Sciatic nerve (tissue), 2 donors: ENCODE measurements around the gene NR1I3. TPM values are rescaled to one million over a fixed set of nuclear protein-coding genes. Genes with fewer than 3 reads are reported as not detected.
"Not testable (repeated sequence)": the region's sequence is repeated elsewhere in the genome, so short reads cannot be mapped to it uniquely, and the experiment has no call there.

Experiments
- ATAC-seq: fragments of 200-7000 bp; cut with Tn5 transposase; one replicate; pipeline ENCODE4 v1.9.1; 2020; ENCODE audit warnings: mild to moderate bottlenecking, moderate library complexity
- DNase-seq: peaks from one replicate; pipeline ENCODE4 v3.0.0-alpha.2; 2020; ENCODE audit warnings: low spot score
- intact Hi-C: fragments of 100-400 bp; cut with DNase I; formaldehyde crosslinking; loops from one replicate; pipeline ENCODE4 v1.14.2; 2022
- total RNA-seq: library from RNA; stranded (reverse); fragmentation: NEBNext Ultra II Directional; extraction: Animal tissue kit (Norgen Biotek cat#: 25700); gene quantifications from one replicate; pipeline ENCODE4 v1.2.1, GENCODE V29; 2021
- donor health status: DM: no; HTN: no; CAD: no.
- donor health status: DM: no; HTN: no; CAD: no.

Gene NR1I3, protein sequence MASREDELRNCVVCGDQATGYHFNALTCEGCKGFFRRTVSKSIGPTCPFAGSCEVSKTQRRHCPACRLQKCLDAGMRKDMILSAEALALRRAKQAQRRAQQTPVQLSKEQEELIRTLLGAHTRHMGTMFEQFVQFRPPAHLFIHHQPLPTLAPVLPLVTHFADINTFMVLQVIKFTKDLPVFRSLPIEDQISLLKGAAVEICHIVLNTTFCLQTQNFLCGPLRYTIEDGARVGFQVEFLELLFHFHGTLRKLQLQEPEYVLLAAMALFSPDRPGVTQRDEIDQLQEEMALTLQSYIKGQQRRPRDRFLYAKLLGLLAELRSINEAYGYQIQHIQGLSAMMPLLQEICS
- total RNA-seq: not detected

DNA sequence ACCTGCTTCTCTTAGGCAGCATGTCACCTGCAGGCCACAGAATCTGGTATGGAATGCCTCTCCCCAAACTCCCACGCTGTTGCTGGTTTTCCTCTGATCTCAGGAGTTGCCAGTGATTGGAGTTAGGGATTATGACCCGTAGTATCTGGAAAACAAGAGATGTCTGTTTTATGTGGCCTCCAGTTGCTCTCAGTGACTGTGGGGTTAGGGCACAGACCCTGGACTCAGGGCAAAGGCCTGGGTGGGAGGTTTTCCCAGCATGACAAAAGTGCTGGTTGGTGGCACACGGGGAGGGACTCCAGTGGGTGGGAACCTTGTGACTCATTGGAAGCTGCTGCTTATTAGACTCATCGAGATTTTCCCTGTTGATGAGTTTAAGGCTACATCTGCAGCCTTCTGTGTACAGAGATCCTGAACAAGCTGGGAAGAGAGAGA is at the start of gene NR1I3:
Gene NR1I3, minus strand, starts transcription at position 165 of the 435 bp plus-strand sequence. CDS start 1,638 bp downstream, outside the sequence.
- no peak for DNase-seq
- ATAC-seq: no peak
- intact Hi-C loops: no loop called here

DNA sequence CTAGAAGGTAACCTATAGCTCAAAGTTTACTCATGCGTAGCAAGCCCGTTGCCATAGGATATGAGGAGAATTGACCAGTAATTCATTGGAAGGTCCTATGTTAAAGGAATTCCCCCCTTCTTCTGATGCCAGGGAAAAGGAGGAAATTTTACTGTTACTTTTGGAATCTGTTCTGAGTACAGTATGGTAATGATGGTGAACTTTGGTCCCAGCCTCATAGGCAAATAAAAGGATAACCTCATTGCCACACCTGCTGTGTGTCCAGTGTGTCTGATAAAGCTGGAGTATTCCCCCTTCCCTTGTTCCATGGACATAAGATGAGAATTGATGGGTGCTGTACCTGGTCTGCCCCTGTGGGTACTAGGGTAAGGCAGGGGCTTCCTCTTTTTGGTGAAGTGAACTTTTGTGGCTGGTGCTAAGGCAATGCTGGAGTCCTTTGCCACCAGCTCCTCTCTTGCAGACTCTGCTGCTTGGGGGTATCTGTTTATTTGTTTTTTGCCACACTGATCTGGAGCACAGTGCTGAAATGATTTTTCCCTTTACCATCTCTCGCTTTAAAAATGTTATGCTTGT is 49.6 kb upstream of the NR1I3 start:
- ATAC-seq (no peak), DNase-seq (no peak)
- intact Hi-C loops: no loop called here

DNA sequence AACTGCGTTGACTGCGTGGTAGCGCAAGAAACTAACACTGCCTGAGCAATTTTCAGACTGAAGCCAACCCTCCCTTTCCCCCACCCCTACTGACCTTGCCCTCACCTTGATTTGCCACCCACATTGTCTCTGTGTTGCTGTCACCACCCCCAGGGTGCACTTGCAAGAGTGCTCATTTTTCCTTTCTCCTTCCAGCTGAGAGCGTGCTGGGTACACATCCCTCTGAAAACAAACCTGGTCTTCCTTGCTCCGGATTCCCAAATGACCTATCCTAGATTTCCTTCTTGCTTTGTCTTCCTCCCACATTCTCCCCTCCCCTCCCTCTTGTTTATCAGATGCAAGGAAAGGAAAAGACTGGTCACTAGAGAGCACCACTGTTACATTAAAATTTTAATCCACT is 47.5 kb upstream of the NR1I3 start:
- ATAC-seq (no peak), DNase-seq (no peak)
- intact Hi-C loops: no loop called here

DNA sequence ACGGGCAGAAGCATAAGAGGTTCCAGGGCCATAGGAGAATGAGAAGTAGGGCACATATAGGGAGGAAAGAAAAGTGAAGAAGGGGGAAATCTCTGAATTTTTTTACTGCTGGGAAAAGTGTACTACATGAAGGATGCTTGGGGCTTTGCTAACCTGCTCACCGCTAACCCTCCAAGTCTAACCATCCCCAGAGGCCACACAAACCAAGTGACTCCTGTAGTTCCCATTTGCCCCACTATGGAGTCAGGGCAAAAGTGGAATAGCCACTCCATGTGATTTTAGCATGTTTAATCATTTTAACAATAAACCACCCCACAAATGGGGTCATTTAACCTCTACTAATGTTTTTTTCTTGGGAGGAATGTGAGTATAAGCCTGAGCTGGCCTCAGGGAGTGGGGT is 47.1 kb upstream of the NR1I3 start:
- intact Hi-C loops: no loop called here
- ATAC-seq (no peak), DNase-seq (no peak)

DNA sequence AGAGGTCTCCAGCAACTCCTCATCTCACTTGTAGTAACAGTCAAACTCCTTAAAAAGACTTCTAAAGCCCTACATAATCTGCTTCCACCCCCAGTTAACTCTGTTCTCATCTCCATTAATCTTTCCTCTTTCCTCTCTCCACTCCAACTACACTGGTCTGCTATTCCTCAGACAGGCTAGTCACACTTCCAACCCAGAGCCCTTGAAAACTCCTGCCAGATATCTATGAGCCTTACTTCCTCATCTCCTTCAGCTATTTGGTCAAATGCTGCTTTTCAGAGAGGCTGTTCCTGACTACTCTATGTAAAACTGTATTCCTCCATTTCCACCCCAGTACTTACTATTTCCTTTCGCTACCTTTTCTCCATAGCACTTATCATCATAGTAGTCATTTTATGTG is 45.0 kb upstream of the NR1I3 start:
- intact Hi-C loops: no loop called here
- ATAC-seq (no peak), DNase-seq (no peak)

DNA sequence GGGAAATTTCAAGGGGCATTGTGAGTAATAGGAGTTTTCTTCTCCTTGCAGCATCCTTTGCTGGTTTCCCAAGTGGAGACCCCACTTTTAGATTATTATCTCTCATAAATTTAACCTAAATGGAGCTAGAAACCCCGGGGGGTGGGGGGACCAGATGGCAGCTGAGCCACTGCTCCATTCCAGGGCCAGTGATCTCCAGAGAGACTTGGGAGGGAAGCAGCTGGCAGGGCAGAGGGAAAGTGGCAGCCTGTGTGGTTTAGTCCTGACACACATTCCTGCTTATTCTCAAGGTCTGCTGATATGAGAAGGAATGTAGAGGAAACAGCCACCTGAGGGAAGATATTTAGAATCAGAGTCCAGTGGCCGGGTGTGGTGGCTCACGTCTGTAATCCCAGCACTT is 36.9 kb upstream of the NR1I3 start:
- DNase-seq (no peak), ATAC-seq (no peak)
- intact Hi-C loops: loop anchor here (10.0 kb wide), 1 partner anchor 1700 kb away; no protein-coding TSS in a partner anchor

DNA sequence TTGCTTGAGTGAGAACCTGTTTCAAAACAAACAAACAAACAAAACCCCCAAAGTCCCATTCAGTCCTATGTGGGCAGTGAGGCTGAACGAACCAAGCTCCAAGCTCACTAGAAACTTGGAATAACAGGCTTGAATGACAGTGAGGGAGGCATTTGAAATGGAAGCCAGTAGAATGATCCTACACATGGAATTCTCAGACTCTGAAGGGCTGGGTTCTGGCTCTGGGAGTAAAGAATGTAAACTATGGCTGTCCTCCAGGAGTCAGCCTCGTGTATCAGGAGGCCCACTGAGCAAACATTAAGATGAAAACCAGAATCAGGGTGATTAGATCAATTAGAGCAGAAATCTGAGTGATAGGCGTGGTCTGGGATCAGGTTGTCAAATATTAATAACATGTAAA is 35.4 kb upstream of the NR1I3 start:
- DNase-seq (no peak), ATAC-seq (no peak)
- intact Hi-C loops: loop anchor here (10.0 kb wide), 1 partner anchor 1701 kb away; no protein-coding TSS in a partner anchor

DNA sequence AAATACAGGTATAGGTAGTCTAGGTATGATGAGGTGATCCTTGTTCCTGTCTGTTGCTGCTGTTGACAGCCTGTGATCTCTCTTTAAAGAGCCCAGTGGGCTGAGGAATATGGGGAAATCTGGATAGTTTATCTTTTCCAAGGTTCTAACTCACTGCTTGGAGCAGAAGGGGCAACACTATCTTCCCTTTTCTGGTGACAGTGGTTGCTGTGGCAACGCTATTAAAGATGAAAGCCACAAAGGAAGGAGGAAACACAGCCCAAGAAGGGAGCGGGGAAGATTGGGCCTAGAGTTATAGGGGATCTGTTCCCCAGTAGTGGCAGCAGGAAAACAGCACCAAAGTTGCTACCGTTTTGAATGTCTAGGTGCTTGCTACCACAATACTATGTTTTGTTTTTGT is 29.3 kb upstream of the NR1I3 start:
- ATAC-seq (no peak), DNase-seq (no peak)
- intact Hi-C loops: no loop called here

DNA sequence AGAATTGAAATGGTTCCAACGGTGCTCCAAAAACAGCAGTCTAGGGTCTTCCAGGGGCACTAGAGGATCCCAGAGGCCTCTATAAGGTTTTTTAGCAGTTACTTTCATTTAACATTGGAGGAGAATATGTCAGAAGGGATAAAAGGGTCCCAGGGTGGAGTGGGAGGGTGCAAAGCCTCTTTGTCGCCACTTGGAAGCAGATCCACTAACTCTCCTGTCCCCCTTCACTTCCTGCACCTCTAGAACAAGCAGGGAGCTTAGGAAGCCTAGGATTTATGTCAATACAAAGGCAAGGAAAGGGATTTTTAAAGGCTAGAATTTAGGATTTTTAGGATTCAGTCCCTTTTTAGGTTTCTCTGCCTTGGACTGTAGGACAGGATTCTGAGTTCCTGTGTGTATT is 28.8 kb upstream of the NR1I3 start:
- DNase-seq: no peak
- no peak for ATAC-seq
- intact Hi-C loops: no loop called here

DNA sequence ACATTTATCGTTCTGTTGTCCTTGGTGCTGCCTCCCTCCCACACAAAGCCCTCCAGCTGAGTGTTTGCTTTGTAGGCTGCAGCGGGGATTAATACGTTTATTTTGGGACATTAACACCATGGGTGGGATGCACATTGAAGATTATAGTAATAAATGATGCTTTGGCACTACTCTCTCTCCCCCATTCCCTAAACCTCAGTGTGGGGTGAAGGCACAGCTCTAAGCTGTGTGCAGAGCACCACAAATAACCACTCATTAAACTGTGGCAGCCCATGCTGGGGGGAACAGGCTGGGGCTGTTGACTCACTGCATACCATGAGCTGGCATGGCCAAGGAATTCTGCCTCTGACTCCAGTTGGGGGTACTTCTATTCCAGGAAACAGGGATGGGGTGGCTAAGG is 28.2 kb upstream of the NR1I3 start:
- ATAC-seq (no peak), DNase-seq (no peak)
- intact Hi-C loops: no loop called here

DNA sequence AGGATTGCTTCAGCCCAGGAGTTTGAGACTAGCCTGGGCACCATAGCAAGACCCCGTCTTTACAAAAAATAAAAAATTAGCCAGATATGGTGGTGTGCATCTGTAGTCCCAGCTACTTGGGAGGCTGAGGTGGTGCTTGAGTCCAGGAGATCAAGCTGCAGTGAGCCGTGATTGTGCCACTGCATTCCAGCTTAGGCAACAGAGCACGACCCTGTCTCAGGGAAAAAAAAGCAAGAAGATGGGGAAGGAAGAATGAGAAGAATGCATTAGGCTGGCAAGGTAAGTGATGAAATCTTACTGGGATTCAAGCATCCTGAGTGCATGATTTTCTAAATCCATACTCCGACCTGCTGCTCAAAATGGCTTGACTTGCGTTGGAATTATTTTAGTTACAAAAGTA is 27.3 kb upstream of the NR1I3 start:
- DNase-seq (no peak), ATAC-seq (no peak)
- intact Hi-C loops: no loop called here

DNA sequence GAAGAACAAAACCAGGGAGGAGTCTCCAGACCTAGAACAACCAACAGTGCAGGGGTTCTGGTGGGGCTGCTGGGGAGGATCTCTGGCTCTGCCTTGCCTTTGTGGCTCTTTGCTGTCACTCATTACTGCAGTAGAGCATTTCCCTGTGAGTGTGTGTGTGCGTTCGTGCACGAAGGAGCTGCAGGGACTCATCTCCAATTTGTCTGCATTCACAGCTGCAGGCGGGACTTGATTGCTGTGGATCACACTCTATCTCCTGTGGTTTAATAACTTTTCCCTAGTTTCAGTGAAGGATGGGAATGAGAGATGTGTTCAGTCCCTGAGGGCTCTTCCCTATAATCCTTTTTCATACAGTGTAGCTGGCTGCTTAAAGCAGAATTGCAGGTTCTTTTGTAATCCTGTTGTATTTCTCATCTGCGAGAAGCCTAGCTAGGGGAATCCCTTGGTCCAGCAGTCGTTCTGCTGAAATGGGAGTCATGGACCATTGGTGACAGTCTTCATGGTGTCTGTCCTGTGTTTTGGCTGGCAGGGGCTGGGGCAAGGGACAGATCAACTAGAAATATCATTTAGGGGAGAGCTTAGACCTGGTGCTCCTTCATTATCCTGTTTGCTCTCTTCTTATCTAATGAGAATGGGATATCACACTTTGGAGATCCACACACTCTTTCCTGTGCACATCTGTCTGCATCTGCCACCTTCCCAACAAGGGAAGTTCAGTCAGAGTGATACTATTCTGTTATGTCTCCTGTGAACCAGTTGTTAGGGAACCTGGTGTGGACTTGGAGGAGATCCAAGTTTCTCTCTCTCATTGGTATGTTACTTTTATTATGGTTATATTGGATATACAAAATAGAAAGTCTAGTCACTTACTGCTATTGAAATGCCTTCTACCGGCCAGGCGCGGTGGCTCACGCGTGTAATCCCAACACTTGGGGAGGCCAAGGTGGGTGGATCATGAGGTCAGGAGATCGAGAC is 23.5 kb upstream of the NR1I3 start:
- intact Hi-C loops: no loop called here
- ATAC-seq (no peak), DNase-seq (no peak)

DNA sequence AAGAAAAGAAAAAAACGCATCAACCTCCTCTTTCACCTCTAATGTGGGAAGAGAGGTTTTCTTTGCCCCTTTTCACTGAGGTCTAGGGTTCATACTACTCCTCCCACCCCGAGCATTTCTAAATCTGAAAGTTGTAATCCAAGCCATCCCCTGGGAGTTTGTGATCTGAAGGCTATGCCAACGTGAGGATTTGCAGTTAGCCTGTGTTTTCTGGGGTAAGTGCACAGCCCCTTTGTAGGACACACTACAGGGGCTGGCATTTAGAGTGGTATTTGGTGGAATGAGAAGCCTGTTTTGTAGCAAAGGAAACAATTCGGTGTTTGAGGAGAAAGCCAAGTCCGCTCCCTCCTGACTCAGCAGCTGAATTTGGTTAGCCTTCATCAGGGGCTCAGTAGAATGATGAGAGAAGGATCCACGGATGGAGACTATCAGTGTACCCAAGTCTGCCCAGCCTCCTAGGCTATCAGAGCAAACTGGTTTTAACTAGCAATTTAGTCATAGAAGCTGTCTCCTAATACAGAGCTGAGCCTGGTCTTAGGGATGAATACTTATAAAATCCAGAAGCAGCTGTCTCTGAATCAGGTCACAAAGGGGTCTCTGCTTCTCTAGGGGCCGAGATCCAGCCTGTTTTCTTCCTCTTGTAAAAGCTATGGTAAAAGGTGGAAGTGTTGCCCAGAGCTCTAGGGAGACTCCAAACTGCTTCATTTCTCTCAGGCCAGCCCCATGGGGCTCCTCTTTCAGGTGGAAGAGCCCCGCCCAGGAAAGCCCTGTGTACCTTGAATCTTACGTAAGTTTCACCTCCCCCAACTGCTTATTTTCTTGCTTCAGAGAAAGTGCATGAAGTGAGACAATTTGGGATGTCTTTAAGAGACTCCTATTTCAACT is 22.6 kb upstream of the NR1I3 start:
- intact Hi-C loops: no loop called here
- ATAC-seq: no peak
- DNase-seq: no peak

DNA sequence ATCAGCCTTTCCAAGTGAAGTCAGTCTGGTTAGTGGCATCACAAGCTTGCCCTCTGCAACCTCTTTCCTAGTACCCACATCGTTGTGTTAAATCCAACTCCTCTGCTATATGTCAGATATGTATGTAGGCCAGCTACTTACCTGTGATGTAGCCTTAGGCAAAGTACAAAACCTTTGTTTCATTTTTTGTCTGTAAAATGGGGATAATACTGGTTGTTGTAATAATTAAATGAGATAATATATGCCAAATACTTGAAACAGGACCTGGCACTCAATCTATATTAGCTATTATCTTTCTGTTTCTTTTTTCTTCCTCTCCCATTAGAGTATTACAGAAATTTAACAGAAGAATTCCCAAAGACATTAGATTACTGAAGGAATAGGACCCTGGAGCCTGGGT is 21.8 kb upstream of the NR1I3 start:
- DNase-seq: no peak
- intact Hi-C loops: no loop called here
- ATAC-seq: no peak

DNA sequence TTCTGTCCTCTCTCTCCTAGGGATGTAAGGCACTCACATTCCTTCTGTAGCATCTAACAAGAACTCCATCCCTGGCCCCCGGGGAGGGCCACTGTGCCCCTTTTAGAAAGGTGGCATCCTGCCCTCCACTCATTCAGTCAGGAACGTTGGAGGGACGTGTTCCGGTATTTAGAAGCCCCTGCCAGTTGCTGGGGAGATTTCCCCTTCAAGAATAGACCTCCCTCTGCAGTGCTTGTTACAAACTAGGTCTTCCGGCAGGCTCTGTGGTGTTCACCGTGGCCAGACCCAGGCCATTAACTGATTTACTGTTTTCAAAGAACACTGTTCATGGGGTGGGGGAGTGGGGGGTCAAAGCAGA is 21.3 kb upstream of the NR1I3 start:
- no peak for DNase-seq
- intact Hi-C loops: no loop called here
- no peak for ATAC-seq

DNA sequence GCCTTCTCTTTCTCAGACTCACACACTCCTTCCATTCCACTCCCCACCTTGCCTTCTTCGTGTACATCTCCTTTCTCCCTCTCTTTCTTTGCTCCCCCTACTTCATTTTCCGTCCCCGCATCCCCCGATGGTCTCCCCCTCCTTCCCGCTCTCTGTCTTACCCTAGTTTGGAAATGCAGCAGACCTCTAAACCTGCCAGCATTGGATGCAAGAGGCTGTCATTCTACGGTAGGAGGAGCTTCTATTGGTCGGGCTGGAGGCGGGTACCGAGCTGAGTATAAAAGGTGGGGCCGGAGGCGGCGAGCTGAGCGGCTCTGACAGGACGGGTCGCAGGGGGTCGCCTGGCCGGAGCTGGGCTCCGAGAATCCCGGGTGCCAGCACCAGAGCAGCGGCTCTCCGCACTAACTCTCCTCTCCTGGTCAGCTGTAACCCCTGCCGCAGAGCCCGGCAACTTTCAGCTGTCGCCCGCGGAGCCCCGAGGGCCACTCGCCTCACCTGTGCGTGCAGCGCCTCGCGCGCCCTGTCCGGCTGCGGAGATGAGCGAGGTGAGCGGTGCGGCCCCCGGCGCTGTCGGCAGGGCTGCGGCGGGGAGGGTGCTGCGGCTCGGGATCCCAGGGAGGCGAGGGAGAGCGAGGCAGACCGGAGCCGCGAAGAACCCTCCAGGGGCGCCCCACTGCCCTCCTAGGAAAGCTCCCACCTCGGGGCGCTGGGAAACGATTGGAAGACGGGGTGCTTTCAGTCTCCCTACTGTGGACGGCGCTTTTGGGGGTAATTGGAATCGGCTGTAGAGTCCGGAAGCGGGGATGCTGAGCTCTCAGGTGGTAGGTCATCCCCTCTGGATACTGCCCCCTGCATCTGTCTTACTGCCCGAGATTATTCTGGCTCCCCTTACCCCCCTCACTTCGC is 20.7 kb upstream of the NR1I3 start, which contains the start of gene PCP4L1:
Gene PCP4L1, plus strand, starts transcription at position 307 of the 906 bp plus-strand sequence. Its CDS starts 230 bp downstream, at position 537.
- ATAC-seq: peak; percentile 70

DNA sequence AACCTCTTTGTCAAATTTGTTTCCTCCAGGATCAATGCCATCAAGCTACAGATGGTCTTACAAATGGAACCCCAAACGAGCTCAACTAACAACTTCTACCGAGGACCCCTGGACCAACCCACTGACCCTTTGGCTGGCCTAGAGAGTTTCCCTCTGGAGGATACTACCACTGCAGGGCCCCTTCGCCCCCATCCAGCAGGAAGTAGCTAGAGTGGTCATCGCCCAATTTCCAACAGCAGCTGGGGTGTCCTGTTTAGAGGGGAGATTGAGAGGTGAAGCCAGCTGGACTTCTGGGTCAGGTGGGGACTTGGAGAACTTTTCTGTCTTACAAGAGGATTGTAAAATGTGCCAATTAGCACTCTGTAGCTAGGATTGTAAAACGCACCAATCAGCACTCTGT is 19.1 kb upstream of the NR1I3 start:
- ATAC-seq, DNase-seq, intact Hi-C loops: not testable (repeated sequence)

More for the DNA sequence above, 20.7 kb upstream of the NR1I3 start, which contains the start of gene PCP4L1:
- intact Hi-C loops: no loop called here
- peak; percentile 63 for DNase-seq
